Adrenal gland (tissue), 12 donors: ENCODE measurements around the gene KLF13. TPM values are rescaled to one million over a fixed set of nuclear protein-coding genes. Genes with fewer than 3 reads are reported as not detected.

ENCODE experiments used
- DNase-seq, 7 donors: peaks; one replicate each; pipeline ENCODE4 v3.0.0-alpha.2; 2019 to 2020
- H3K27ac ChIP-seq, 5 donors: fragments of 200-600 bp; sonication (generic) in 4 of 5; 1 replicate in 3 of 5; 2 replicates in 2 of 5; pipeline versions ENCODE4 v1.5.1 to v1.8.0; 2016 to 2020; ENCODE audit warnings: mild to moderate bottlenecking in 1 of 5
- H3K27me3 ChIP-seq: fragments of 200-600 bp; 2 replicates; pipeline ENCODE4 v1.8.0; 2021
- H3K36me3 ChIP-seq, 2 donors: fragments of 200-600 bp; replicated peaks in 1 of 2; 1 replicate in 1 of 2; 2 replicates in 1 of 2; pipeline versions ENCODE4 v1.5.1 to v1.8.0; 2018 to 2022
- H3K4me1 ChIP-seq, 2 donors: fragments of 200-600 bp; replicated peaks in 1 of 2; 1 replicate in 1 of 2; 2 replicates in 1 of 2; pipeline versions ENCODE4 v1.5.1 to v1.8.0; 2018 to 2021
- H3K4me3 ChIP-seq, 4 donors: fragments of 200-600 bp; sonication (generic) in 3 of 4; one replicate each; pipeline ENCODE4 v1.5.1; 2016 to 2018
- H3K9me3 ChIP-seq, 3 donors: fragments of 200-600 bp; sonication (generic) in 1 of 3; replicated peaks in 1 of 3; 1 replicate in 2 of 3; 2 replicates in 1 of 3; pipeline versions ENCODE4 v1.5.1 to v1.8.0; 2016 to 2021
- POLR2A ChIP-seq, 2 donors: fragments of 450-650 bp; IDR thresholded peaks; one replicate each; pipeline ENCODE4 v1.6.1; 2017; ENCODE audit warnings: antibody characterized with exemption in 2 of 2, mild to moderate bottlenecking in 2 of 2, moderate library complexity in 1 of 2
- WGBS, 4 donors: extraction: QIAGEN DNeasy Blood & Tissue Kit in 2 of 4; methylation state at CpG; one replicate each; pipeline versions ENCODE4 v1.1.5 to v1.1.7; 2013 to 2017; 5-methylcytosine and 5-hydroxymethylcytosine counted together
- intact Hi-C, 2 donors: fragments of 100-400 bp; cut with DNase I; formaldehyde crosslinking; loops; one replicate each; pipeline versions ENCODE4 v1.14.1 to v1.15.0; 2022 to 2023
- polyA plus RNA-seq, 3 donors: library from polyadenylated mRNA; stranded (reverse); fragments of 200-250 nt in 2 of 3; fragments of 350-450 nt in 1 of 3; fragmentation: Illumina TruSeq in 1 of 3; extraction: RNeasy Lipid Tissue Mini Kit (QIAGEN cat#74804) in 1 of 3; gene quantifications; one replicate each; pipeline ENCODE4 v1.2.3, GENCODE V29; 2013 to 2014
- total RNA-seq, 9 donors: library from RNA; depleted of rRNA in 4 of 9; stranded (reverse); fragments of >200 nt in 4 of 9; fragments of 120-200 nt in 1 of 9; fragmentation: NEBNext Ultra II Directional in 1 of 9; extraction: Animal tissue kit (Norgen Biotek cat#: 25700) in 1 of 9; gene quantifications; one replicate each; pipeline versions ENCODE4 v1.1.0 to v1.2.4, GENCODE V29; 2013 to 2023
- TF ChIP-seq, protein P1 (sequence below), 6 experiments: fragments of 450-650 bp in 4 of 6; fragments of 200-600 bp in 2 of 6; sonication (generic) in 1 of 6; IDR thresholded peaks; 1 replicate in 5 of 6; 2 replicates in 1 of 6; pipeline versions ENCODE4 v1.5.1 to v1.8.0; 2016 to 2021; ENCODE audit warnings: antibody characterized with exemption in 6 of 6, mild to moderate bottlenecking in 2 of 6, moderate library complexity in 1 of 6
- donor health status: healthy with polysubstance abuse.
- donor health status: Bipolar disorder and iron deficiency.
- donor health status: DM: yes; HTN: yes; CAD: no.
- donor health status: DM: no; HTN: no; CAD: no.
- donor health status: DM: no; HTN: no; CAD: no.
- donor health status: DM: yes; HTN: yes; CAD: no.

KLF13 gene
- total and polyA plus RNA-seq, 12 donors = 8.4 to 65.9 (median 31.9) TPM

DNA sequence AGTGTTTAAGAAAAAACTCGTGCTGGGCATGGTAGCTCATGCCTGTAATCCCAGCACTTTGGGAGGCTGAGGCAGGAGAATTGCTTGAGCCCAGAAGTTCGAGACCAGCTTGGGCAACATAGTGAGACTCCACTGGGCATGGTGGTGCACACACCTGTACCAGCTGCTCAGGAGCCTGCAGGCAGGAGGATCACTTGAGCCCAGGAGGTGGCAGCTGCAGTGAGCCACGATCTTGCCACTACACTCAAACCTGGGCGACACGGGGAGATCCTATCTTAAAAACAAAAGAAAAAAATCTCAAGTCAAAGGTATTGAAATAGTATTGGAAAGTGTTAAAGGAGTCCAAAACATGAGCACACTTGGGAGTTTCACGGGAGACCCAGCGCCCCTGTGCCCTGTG is 14.0 kb downstream of the KLF13 start:
- WGBS, 4 donors = 84 to 96% (median 91%) methylated on average over 7 of the region's 7 CpGs
- intact Hi-C loops = no loop called here
- H3K9me3 ChIP-seq = no peaks in the 10 kb centered on the region
- DNase-seq = no peak
- H3K4me1 ChIP-seq = peaks cover 29 to 90% of the 10 kb centered on the region in 2 donors
- TF ChIP-seq POLR2A (IDR thresholded peaks at IDR 0.05) = no peak
- TF ChIP-seq, protein P1, sequence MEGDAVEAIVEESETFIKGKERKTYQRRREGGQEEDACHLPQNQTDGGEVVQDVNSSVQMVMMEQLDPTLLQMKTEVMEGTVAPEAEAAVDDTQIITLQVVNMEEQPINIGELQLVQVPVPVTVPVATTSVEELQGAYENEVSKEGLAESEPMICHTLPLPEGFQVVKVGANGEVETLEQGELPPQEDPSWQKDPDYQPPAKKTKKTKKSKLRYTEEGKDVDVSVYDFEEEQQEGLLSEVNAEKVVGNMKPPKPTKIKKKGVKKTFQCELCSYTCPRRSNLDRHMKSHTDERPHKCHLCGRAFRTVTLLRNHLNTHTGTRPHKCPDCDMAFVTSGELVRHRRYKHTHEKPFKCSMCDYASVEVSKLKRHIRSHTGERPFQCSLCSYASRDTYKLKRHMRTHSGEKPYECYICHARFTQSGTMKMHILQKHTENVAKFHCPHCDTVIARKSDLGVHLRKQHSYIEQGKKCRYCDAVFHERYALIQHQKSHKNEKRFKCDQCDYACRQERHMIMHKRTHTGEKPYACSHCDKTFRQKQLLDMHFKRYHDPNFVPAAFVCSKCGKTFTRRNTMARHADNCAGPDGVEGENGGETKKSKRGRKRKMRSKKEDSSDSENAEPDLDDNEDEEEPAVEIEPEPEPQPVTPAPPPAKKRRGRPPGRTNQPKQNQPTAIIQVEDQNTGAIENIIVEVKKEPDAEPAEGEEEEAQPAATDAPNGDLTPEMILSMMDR (IDR thresholded peaks at IDR 0.05) = no peak
- no peak overlapping the region for H3K27ac ChIP-seq
- no peaks in the 10 kb centered on the region for H3K27me3 ChIP-seq
- no peak overlapping the region for H3K4me3 ChIP-seq
- no peaks in the 10 kb centered on the region for H3K36me3 ChIP-seq

DNA sequence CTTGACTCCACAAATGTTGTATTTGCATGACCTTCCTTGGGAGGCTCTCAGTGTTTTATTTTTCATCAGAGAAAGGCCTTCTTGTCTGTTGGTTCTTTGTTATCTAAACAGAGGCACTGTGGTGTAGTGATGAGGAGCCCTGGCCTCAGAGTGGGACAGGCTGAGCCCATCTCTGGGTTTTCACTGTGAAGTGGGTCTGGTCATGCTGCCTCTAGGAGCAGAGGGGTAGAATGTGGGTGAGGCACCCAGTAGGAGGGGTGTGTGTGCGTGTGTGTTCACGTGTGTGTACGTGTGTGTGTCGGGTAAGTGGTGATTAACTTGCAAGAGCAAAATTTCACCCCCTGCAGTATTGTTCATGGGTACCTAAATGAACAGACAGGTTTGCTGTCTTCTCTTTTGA is 14.4 kb downstream of the KLF13 start:
- Histone ChIP-seq H3K27me3 (no peaks in the 10 kb centered on the region), H3K9me3 (no peaks in the 10 kb centered on the region), H3K36me3 (no peaks in the 10 kb centered on the region), H3K27ac (no peak overlapping the region), H3K4me3 (no peak overlapping the region), H3K4me1 (peaks cover 24 to 87% of the 10 kb centered on the region in 2 donors)
- intact Hi-C loops = no loop called here
- DNase-seq = no peak
- 78 to 90% (median 87%) methylated on average over 4 of the region's 4 CpGs for WGBS, 4 donors
- no peak for TF ChIP-seq POLR2A (IDR thresholded peaks at IDR 0.05)
- TF ChIP-seq, protein P1 (IDR thresholded peaks at IDR 0.05) = no peak

DNA sequence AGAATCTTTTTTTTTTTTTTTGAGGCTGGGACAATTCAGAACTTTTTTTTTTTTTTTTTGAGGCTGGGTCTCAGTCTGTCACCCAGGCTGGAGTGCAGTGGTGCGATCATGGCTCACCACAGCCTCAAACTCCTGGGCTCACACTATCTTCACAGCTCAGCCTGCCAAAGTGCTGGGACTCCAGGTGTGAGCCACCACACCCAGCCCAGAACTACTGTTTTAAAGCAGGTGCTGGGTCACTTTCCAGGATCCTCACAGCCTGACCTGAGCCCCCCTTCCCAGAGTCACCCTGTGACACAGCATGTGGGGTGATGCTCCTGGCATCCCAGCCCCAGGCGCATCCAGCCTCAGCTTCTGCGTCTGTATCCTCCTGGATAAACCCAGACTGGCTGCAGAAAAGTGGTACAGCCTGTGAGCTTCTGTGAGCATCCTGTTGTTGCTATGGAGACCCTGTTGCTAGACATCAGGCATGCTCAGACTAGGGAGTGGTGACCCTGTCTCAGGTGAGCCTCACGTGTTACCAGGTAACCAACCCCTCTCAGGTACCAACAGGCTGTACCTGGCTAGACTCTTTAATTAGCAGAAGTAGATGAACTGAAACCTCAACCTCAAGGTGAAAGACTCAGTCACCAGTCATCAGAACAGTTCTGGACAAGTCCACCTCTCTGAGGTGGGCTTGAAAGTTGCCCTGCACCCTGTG is 15.0 kb downstream of the KLF13 start:
- TF ChIP-seq POLR2A (IDR thresholded peaks at IDR 0.05) = no peak
- TF ChIP-seq, protein P1 (IDR thresholded peaks at IDR 0.05) = no peak
- no peak for DNase-seq
- intact Hi-C loops = no loop called here
- peak overlapping the region in 1 of 5 donors; percentile 48 for H3K27ac ChIP-seq
- H3K4me3 ChIP-seq = no peak overlapping the region
- no peaks in the 10 kb centered on the region for H3K9me3 ChIP-seq
- WGBS, 4 donors = 89 to 94% (median 93%) methylated on average over 4 of the region's 4 CpGs
- H3K27me3 ChIP-seq = no peaks in the 10 kb centered on the region
- peaks cover 22 to 90% of the 10 kb centered on the region in 2 donors for H3K4me1 ChIP-seq
- H3K36me3 ChIP-seq = no peaks in the 10 kb centered on the region

DNA sequence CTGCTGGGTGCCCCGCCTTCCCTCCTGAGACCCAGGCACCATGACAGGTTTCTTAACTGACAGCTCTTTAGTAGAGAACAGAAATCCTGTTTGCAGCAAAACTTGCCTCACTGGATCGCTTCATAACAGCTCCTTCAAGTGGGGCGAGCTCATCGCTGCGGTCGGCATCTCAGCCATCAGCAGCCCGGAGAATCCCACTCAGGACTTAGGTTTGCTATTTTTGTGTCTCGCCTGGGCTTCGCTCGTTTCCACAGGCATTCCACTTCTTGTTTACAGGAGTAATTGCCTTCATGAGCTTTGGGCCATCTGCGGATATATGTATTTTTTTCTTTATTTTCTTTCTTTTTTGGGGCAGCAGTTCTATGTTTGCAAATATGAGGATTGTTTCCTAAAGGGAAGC is 15.7 kb downstream of the KLF13 start:
- 80 to 87% (median 83%) methylated on average over 10 to 11 of the region's 11 CpGs for WGBS, 4 donors
- intact Hi-C loops = no loop called here
- Histone ChIP-seq H3K27me3 (no peaks in the 10 kb centered on the region), H3K9me3 (no peaks in the 10 kb centered on the region), H3K4me1 (peaks cover 22 to 87% of the 10 kb centered on the region in 2 donors), H3K27ac (peak overlapping the region in 2 of 5 donors; percentile 8 to 83), H3K4me3 (no peak overlapping the region), H3K36me3 (no peaks in the 10 kb centered on the region)
- TF ChIP-seq POLR2A (IDR thresholded peaks at IDR 0.05) = no peak
- TF ChIP-seq, protein P1 (IDR thresholded peaks at IDR 0.05) = no peak
- no peak for DNase-seq
